ENCODE data around the gene FNDC3B. TPM values are rescaled to one million over a fixed set of nuclear protein-coding genes. Genes with fewer than 3 reads are reported as not detected.
"Not testable (repeated sequence)": the region's sequence is repeated elsewhere in the genome, so short reads cannot be mapped to it uniquely, and the experiment has no call there.

FNDC3B gene
- total RNA-seq, 4 donors from 2014 or later = 23.9 to 61.9 (median 37.0) TPM

DNA sequence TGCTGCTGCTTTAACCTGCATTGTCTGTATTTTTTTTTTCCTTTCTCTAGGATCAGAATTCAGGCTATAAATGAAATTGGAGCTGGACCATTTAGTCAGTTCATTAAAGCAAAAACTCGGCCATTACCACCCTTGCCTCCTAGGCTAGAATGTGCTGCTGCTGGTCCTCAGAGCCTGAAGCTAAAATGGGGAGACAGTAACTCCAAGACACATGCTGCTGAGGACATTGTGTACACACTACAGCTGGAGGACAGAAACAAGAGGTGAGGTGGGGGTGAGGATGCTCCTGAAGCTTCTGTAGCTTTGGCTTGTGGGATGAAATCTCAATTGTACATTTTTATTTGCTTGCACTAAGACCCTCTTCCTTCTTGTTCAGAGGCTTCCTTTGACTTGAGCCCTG is 323.2 kb downstream of the FNDC3B start:
- WGBS = 88% methylated on average over 1 of the region's 1 CpG
- TF ChIP-seq, protein P1, sequence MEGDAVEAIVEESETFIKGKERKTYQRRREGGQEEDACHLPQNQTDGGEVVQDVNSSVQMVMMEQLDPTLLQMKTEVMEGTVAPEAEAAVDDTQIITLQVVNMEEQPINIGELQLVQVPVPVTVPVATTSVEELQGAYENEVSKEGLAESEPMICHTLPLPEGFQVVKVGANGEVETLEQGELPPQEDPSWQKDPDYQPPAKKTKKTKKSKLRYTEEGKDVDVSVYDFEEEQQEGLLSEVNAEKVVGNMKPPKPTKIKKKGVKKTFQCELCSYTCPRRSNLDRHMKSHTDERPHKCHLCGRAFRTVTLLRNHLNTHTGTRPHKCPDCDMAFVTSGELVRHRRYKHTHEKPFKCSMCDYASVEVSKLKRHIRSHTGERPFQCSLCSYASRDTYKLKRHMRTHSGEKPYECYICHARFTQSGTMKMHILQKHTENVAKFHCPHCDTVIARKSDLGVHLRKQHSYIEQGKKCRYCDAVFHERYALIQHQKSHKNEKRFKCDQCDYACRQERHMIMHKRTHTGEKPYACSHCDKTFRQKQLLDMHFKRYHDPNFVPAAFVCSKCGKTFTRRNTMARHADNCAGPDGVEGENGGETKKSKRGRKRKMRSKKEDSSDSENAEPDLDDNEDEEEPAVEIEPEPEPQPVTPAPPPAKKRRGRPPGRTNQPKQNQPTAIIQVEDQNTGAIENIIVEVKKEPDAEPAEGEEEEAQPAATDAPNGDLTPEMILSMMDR (IDR thresholded peaks at IDR 0.05) = no peak
- TF ChIP-seq POLR2AphosphoS5 (IDR thresholded peaks at IDR 0.05) (no peak), POLR2A (IDR thresholded peaks at IDR 0.05) (no peak), EP300 (IDR thresholded peaks at IDR 0.05) (no peak)

DNA sequence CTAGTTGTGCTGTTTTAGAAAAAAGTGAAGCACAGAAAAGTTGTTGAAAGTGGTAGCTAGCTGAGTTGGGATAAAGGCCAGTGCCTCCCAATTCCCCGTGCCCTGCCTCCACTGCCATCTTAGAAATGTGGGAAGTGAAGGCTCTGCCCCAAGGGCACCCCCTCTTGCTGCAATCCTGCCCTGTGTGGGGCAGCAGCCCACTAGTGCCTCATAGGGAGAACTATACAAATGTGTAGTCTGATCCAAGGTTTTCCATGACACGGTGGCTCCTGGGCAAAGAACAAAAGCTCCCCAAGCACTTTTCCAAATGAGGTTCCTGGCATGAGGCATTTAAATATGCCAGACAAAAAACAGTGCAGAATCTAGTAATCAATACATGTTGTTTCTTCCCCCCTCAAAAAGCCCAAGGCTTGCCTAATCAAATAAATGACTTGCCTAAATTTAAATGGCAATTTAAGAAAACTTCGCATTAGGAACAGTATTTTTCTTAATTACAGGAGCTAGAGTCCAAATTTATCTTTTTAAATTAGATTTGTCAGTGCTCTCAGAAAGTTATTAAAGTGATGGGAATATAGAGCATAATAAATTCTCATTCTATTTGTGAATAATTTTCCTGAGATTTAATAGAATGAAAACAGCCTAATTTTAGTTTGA is 325.1 kb downstream of the FNDC3B start:
- H3K9me3 ChIP-seq = no peaks in the 10 kb centered on the region
- WGBS = 85% methylated on average over 3 of the region's 3 CpGs
- H3K27ac ChIP-seq = no peak overlapping the region
- DNase-seq (ENCODE audit: low spot score in 2 of 2) = no peak
- peaks cover 52% of the 10 kb centered on the region for H3K36me3 ChIP-seq
- no peaks in the 10 kb centered on the region for H3K4me1 ChIP-seq
- no peak for TF ChIP-seq POLR2A (IDR thresholded peaks at IDR 0.05)
- TF ChIP-seq EP300 (IDR thresholded peaks at IDR 0.05) = no peak
- no peak for TF ChIP-seq POLR2AphosphoS5 (IDR thresholded peaks at IDR 0.05)
- no peaks in the 10 kb centered on the region for H3K27me3 ChIP-seq
- no peak overlapping the region for H3K4me3 ChIP-seq

More for the DNA sequence above, 323.2 kb downstream of the FNDC3B start:
- Histone ChIP-seq H3K27me3 (no peaks in the 10 kb centered on the region), H3K9me3 (no peaks in the 10 kb centered on the region), H3K36me3 (peaks cover 48% of the 10 kb centered on the region), H3K4me1 (peaks cover 4% of the 10 kb centered on the region), H3K4me3 (no peak overlapping the region), H3K27ac (no peak overlapping the region)
- no peak for DNase-seq (ENCODE audit: low spot score in 2 of 2)

DNA sequence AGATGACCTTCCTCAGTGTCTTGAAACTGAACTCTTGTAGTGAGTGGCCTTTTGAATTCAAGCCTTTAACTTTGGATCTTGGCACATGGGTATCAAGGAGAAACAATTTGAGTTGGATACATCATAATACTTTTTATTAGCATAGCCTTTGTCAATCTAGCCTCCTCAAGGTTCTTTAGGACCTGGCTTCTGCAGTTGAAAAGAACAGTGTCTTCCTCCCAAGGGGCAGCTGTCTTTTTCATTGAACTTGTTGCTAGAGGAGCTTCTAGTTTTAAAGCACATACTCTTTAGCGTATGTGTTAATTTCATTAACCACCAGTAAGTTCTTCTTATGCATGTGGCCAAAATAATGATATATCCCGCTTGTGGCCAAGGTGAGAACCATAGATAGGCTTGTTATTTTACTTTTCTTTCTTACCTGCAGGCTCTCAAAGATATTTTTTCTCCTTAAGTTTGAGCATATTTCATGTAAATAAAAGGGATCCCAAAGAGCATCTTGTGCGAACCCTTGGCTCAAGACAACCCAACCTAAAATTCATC is 325.7 kb downstream of the FNDC3B start:
- no peaks in the 10 kb centered on the region for H3K27me3 ChIP-seq
- no peak for DNase-seq (ENCODE audit: low spot score in 2 of 2)
- H3K27ac ChIP-seq = no peak overlapping the region
- peaks cover 52% of the 10 kb centered on the region for H3K36me3 ChIP-seq
- H3K4me1 ChIP-seq = no peaks in the 10 kb centered on the region
- WGBS = 97% methylated on average over 3 of the region's 3 CpGs
- no peaks in the 10 kb centered on the region for H3K9me3 ChIP-seq
- H3K4me3 ChIP-seq = no peak overlapping the region
- TF ChIP-seq POLR2A (IDR thresholded peaks at IDR 0.05) (no peak), EP300 (IDR thresholded peaks at IDR 0.05) (no peak), POLR2AphosphoS5 (IDR thresholded peaks at IDR 0.05) (no peak)
- TF ChIP-seq, protein P1 (IDR thresholded peaks at IDR 0.05) = no peak

DNA sequence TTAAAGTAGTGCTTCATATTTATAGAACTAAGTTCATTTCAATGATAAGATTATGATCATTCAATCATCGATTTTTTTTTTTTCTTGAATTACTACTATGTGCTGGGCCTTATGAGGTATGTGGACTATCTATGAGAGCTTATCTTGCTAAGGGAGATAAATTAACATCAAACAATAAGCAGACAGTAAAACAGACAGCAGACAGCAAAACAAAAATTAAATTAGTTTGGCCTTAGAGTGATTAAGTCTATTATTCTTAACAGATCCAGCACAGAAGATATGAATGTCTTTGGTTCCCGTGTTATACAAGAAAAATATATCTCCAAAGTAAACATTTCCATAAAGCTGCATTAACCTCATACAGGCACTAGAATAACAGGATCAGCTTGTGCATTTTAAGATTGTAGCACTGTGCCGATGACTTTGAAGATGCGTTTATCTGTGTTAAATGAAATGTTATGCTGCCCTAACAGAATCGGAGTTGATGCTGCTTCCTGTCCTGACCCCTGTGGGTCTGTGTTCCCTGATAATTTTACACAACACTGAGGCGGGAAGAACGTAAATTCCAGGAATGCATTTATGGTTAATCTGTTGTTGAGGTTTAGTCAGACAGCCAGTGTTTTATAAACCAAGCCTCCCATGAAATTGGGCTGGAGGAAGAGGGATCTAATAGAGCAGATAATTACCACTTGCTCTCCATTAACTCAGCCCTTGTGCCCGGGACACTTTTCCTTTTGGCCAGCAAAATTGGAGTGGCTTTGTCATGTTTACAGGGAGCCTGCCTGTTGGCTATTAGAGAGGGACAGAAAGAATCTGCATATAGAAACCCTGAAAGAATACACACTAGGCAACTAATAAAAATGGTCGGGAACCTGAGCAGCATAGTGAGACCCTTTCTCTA is 328.1 kb downstream of the FNDC3B start:
- Histone ChIP-seq H3K9me3 (no peaks in the 10 kb centered on the region), H3K4me3 (no peak overlapping the region), H3K27ac (no peak overlapping the region), H3K36me3 (peaks cover 46% of the 10 kb centered on the region), H3K4me1 (no peaks in the 10 kb centered on the region), H3K27me3 (no peaks in the 10 kb centered on the region)
- no peak for DNase-seq (ENCODE audit: low spot score in 2 of 2)
- 84% methylated on average over 9 of the region's 9 CpGs for WGBS
- TF ChIP-seq EP300 (IDR thresholded peaks at IDR 0.05) = no peak
- TF ChIP-seq POLR2AphosphoS5 (IDR thresholded peaks at IDR 0.05) = no peak
- TF ChIP-seq POLR2A (IDR thresholded peaks at IDR 0.05) = no peak
- TF ChIP-seq, protein P1 (IDR thresholded peaks at IDR 0.05) = no peak

DNA sequence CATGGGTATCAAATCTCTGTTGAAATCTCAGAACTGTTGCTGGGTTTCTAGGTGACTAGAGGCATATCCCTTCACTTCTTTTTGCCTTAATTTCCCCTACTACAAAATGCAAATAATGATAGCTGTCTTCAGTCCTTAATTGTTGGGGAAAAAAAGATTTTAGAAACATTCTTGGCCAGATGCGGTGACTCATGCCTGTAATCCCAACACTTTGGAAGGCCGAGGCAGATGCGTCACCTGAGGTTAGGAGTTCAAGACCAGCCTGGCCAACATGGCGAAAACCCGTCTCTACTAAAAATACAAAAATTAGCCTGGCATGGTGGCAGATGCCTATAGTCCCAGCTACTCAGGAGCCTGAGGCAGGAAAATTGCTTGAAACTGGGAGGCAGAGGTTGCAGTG is 329.2 kb downstream of the FNDC3B start:
- H3K4me1 ChIP-seq; H3K27me3 ChIP-seq; DNase-seq (ENCODE audit: low spot score in 2 of 2); H3K27ac ChIP-seq; H3K4me3 ChIP-seq; H3K9me3 ChIP-seq: not testable (repeated sequence)
- WGBS = 94% methylated on average over 5 of the region's 5 CpGs
- H3K36me3 ChIP-seq = peaks cover 42% of the 10 kb centered on the region

Measured in suprapubic skin (tissue), 4 donors.